ENCODE results near the gene FYN. TPM values are rescaled to one million over a fixed set of nuclear protein-coding genes. Genes with fewer than 3 reads are reported as not detected.
A peak's percentile ranks its signal among the peaks of the same experiment; 100 is the strongest.

Gene FYN
- total RNA-seq, 1 experiment from 2014 or later: 7.2 TPM

- H3K9me3 Mint-ChIP-seq (ENCODE audit: unreplicated experiment): peaks cover 7% of the 10 kb centered on the region
- no peak overlapping the region for H3K4me3 Mint-ChIP-seq (ENCODE audit: unreplicated experiment)
- H3K36me3 Mint-ChIP-seq (ENCODE audit: insufficient read depth, unreplicated experiment): no peaks in the 10 kb centered on the region
- DNase-seq: no peak
- ChIA-PET POLR2A (no interaction called here), CTCF (no interaction called here)
- no peaks in the 10 kb centered on the region for H3K27me3 ChIP-seq (replicated peaks; ENCODE audit: control insufficient read depth, insufficient read depth, low read length)
- H3K4me3 ChIP-seq (ENCODE audit: low read depth, low read length): no peak overlapping the region
- H3K9me3 ChIP-seq: no peaks in the 10 kb centered on the region
- intact Hi-C loops (cut with micrococcal nuclease; ENCODE audit: unreplicated experiment): no loop called here
- peak overlapping the region; percentile 16 for H3K27ac Mint-ChIP-seq (ENCODE audit: unreplicated experiment)
- BruUV-seq (replicated peaks): no TSS peak
- TF ChIP-seq, protein P1, sequence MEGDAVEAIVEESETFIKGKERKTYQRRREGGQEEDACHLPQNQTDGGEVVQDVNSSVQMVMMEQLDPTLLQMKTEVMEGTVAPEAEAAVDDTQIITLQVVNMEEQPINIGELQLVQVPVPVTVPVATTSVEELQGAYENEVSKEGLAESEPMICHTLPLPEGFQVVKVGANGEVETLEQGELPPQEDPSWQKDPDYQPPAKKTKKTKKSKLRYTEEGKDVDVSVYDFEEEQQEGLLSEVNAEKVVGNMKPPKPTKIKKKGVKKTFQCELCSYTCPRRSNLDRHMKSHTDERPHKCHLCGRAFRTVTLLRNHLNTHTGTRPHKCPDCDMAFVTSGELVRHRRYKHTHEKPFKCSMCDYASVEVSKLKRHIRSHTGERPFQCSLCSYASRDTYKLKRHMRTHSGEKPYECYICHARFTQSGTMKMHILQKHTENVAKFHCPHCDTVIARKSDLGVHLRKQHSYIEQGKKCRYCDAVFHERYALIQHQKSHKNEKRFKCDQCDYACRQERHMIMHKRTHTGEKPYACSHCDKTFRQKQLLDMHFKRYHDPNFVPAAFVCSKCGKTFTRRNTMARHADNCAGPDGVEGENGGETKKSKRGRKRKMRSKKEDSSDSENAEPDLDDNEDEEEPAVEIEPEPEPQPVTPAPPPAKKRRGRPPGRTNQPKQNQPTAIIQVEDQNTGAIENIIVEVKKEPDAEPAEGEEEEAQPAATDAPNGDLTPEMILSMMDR (IDR thresholded peaks at IDR 0.05; ENCODE audit: insufficient read depth in 1 of 2, low read depth in 1 of 2, low read length in 1 of 2, severe bottlenecking in 1 of 2, unreplicated experiment in 1 of 2): no peak
- peaks cover 31% of the 10 kb centered on the region for H3K4me1 ChIP-seq
- no peaks in the 10 kb centered on the region for H3K27me3 Mint-ChIP-seq (ENCODE audit: insufficient read depth, unreplicated experiment)
- peaks cover 17% of the 10 kb centered on the region for H3K4me1 Mint-ChIP-seq (ENCODE audit: low read depth, unreplicated experiment)
- H3K36me3 ChIP-seq (ENCODE audit: control insufficient read depth, insufficient read depth, low read length): no peaks in the 10 kb centered on the region
These were observed 194.0 kb downstream of the FYN start for GRCh38 chr6:111679126-111679858.

GRCh38 chr6:111677249-111677990 lies 195.8 kb downstream of the FYN start:
- Mint-ChIP-seq H3K4me3 (ENCODE audit: unreplicated experiment) (no peak overlapping the region), H3K27ac (ENCODE audit: unreplicated experiment) (no peak overlapping the region), H3K4me1 (ENCODE audit: low read depth, unreplicated experiment) (peaks cover 17% of the 10 kb centered on the region), H3K27me3 (ENCODE audit: insufficient read depth, unreplicated experiment) (no peaks in the 10 kb centered on the region), H3K36me3 (ENCODE audit: insufficient read depth, unreplicated experiment) (no peaks in the 10 kb centered on the region), H3K9me3 (ENCODE audit: unreplicated experiment) (no peaks in the 10 kb centered on the region)
- BruUV-seq (replicated peaks): no TSS peak
- Histone ChIP-seq H3K36me3 (ENCODE audit: control insufficient read depth, insufficient read depth, low read length) (no peaks in the 10 kb centered on the region), H3K9me3 (no peaks in the 10 kb centered on the region), H3K27me3 (replicated peaks; ENCODE audit: control insufficient read depth, insufficient read depth, low read length) (no peaks in the 10 kb centered on the region), H3K4me3 (ENCODE audit: low read depth, low read length) (no peak overlapping the region), H3K4me1 (peaks cover 31% of the 10 kb centered on the region)
- intact Hi-C loops (cut with micrococcal nuclease; ENCODE audit: unreplicated experiment): loop anchor here (1.0 to 2.0 kb wide), 2 partner anchors 23 to 73 kb away; partner anchors contain the start of gene TRAF3IP2
- TF ChIP-seq, protein P1 (IDR thresholded peaks at IDR 0.05; ENCODE audit: insufficient read depth in 1 of 2, low read depth in 1 of 2, low read length in 1 of 2, severe bottlenecking in 1 of 2, unreplicated experiment in 1 of 2): no peak
- peak in 1 of 2 experiments; percentile 30 for DNase-seq
- CTCF ChIA-PET: interaction anchor here (0.6 to 0.9 kb wide), 4 partner anchors 11 to 31 kb away, joined by 3 to 4 read pairs (median 3); no protein-coding TSS in a partner anchor
- POLR2A ChIA-PET: interaction anchor here (0.6 to 0.8 kb wide), 2 partner anchors 15 to 195 kb away, joined by 3 read pairs; no protein-coding TSS in a partner anchor

DNA sequence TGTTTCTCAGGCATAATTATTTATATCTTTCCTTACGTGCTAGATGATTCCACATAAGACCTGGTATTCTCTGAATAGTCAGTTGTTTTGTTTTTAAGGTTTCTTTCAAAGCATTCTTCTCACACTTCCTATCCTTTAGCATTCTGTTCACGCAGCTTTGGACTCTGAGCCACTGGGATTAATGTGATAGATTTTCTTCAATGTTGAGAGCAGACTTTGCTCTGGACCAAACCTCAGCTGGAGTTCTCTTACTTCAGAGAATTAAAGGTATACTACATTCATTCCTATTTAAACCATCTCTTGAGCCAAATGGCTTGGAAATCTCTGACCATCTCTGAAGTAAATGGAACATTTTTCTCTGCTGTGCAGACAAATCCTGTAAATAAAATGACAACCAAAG lies 196.9 kb downstream of the FYN start:
- Mint-ChIP-seq H3K9me3 (ENCODE audit: unreplicated experiment) (no peaks in the 10 kb centered on the region), H3K27me3 (ENCODE audit: insufficient read depth, unreplicated experiment) (no peaks in the 10 kb centered on the region), H3K4me1 (ENCODE audit: low read depth, unreplicated experiment) (peaks cover 17% of the 10 kb centered on the region), H3K36me3 (ENCODE audit: insufficient read depth, unreplicated experiment) (no peaks in the 10 kb centered on the region), H3K4me3 (ENCODE audit: unreplicated experiment) (no peak overlapping the region), H3K27ac (ENCODE audit: unreplicated experiment) (no peak overlapping the region)
- TF ChIP-seq, protein P1 (IDR thresholded peaks at IDR 0.05; ENCODE audit: insufficient read depth in 1 of 2, low read depth in 1 of 2, low read length in 1 of 2, severe bottlenecking in 1 of 2, unreplicated experiment in 1 of 2): no peak
- no peak for DNase-seq
- ChIA-PET POLR2A (no interaction called here), CTCF (no interaction called here)
- intact Hi-C loops (cut with micrococcal nuclease; ENCODE audit: unreplicated experiment): loop anchor here (2.0 kb wide), 1 partner anchor 72 kb away; the partner anchor contains the start of gene TRAF3IP2
- H3K4me1 ChIP-seq: peaks cover 31% of the 10 kb centered on the region
- no TSS peak for BruUV-seq (replicated peaks)
- no peaks in the 10 kb centered on the region for H3K27me3 ChIP-seq (replicated peaks; ENCODE audit: control insufficient read depth, insufficient read depth, low read length)
- no peaks in the 10 kb centered on the region for H3K36me3 ChIP-seq (ENCODE audit: control insufficient read depth, insufficient read depth, low read length)
- H3K9me3 ChIP-seq: no peaks in the 10 kb centered on the region
- no peak overlapping the region for H3K4me3 ChIP-seq (ENCODE audit: low read depth, low read length)
